Liver (tissue), 9 donors: Measurements from ENCODE around the gene EXOC3. TPM values are rescaled to one million over a fixed set of nuclear protein-coding genes. Genes with fewer than 3 reads are reported as not detected.

ENCODE experiments used
- DNase-seq: peaks from one replicate; pipeline ENCODE4 v3.0.0-alpha.2; 2017; ENCODE audit warnings: low spot score
- H3K27ac ChIP-seq, 2 donors: one replicate each; pipeline ENCODE4 v1.7.0; 2013; ENCODE audit warnings: inconsistent platforms in 2 of 2, low read length in 2 of 2, control low read depth in 1 of 2, low read depth in 1 of 2, mild to moderate bottlenecking in 1 of 2
- H3K27me3 ChIP-seq, 4 donors: one replicate each; pipeline versions ENCODE4 v1.6.1 to v1.7.0; 2013; ENCODE audit warnings: low read length in 3 of 4, inconsistent platforms in 1 of 4, mild to moderate bottlenecking in 1 of 4, moderate library complexity in 1 of 4; ENCODE audit not compliant: control insufficient read depth in 4 of 4, insufficient read depth in 4 of 4
- H3K36me3 ChIP-seq, 4 donors: one replicate each; pipeline versions ENCODE4 v1.6.1 to v1.7.0; 2013; ENCODE audit warnings: low read length in 3 of 4, mild to moderate bottlenecking in 3 of 4, low read depth in 1 of 4, moderate library complexity in 1 of 4; ENCODE audit not compliant: control insufficient read depth in 4 of 4, insufficient read depth in 3 of 4
- H3K4me1 ChIP-seq, 4 donors: one replicate each; pipeline versions ENCODE4 v1.6.1 to v1.7.0; 2013; ENCODE audit warnings: low read length in 3 of 4, mild to moderate bottlenecking in 3 of 4, moderate library complexity in 1 of 4; ENCODE audit not compliant: control insufficient read depth in 4 of 4, insufficient read depth in 4 of 4
- H3K4me3 ChIP-seq, 3 donors: one replicate each; pipeline versions ENCODE4 v1.6.1 to v1.7.0; 2013; ENCODE audit warnings: low read length in 3 of 3, control low read depth in 1 of 3, low read depth in 1 of 3, mild to moderate bottlenecking in 1 of 3
- H3K9ac ChIP-seq, 2 donors: one replicate each; pipeline ENCODE4 v1.7.0; 2013; ENCODE audit warnings: low read length in 2 of 2, mild to moderate bottlenecking in 2 of 2, moderate library complexity in 2 of 2, control low read depth in 1 of 2, low read depth in 1 of 2
- H3K9me3 ChIP-seq, 4 donors: one replicate each; pipeline versions ENCODE4 v1.6.1 to v1.7.0; 2013; ENCODE audit warnings: low read length in 3 of 4; ENCODE audit not compliant: control insufficient read depth in 4 of 4
- EGR1 ChIP-seq, 2 donors: IDR thresholded peaks; 2 replicates each; pipeline ENCODE4 v1.6.1; 2016 to 2018; ENCODE audit warnings: antibody characterized with exemption in 2 of 2, low read depth in 2 of 2
- FOXA1 ChIP-seq: IDR thresholded peaks from 2 replicates; pipeline ENCODE4 v1.6.1; 2016; ENCODE audit warnings: antibody characterized with exemption
- FOXA2 ChIP-seq: IDR thresholded peaks from 2 replicates; pipeline ENCODE4 v1.6.1; 2016; ENCODE audit warnings: antibody characterized with exemption
- GABPA ChIP-seq, 2 donors: IDR thresholded peaks in 1 of 2; conservative IDR thresholded peaks in 1 of 2; 2 replicates each; pipeline ENCODE4 v1.6.1; 2016; ENCODE audit warnings: antibody characterized with exemption in 2 of 2, mild to moderate bottlenecking in 1 of 2, moderate library complexity in 1 of 2
- HNF4A ChIP-seq, 2 donors: conservative IDR thresholded peaks; 2 replicates each; pipeline ENCODE4 v1.6.1; 2016; ENCODE audit warnings: antibody characterized with exemption in 2 of 2, mild to moderate bottlenecking in 2 of 2
- HNF4G ChIP-seq: IDR thresholded peaks from 2 replicates; pipeline ENCODE4 v1.6.1; 2016; ENCODE audit warnings: antibody characterized with exemption
- JUND ChIP-seq, 2 donors: IDR thresholded peaks; 2 replicates each; pipeline ENCODE4 v1.6.1; 2016; ENCODE audit warnings: antibody characterized with exemption in 2 of 2
- NR2F2 ChIP-seq: IDR thresholded peaks from 2 replicates; pipeline ENCODE4 v1.6.1; 2016; ENCODE audit warnings: antibody characterized with exemption
- RAD21 ChIP-seq, 2 donors: IDR thresholded peaks; 2 replicates each; pipeline ENCODE4 v1.6.1; 2016; ENCODE audit warnings: antibody characterized with exemption in 2 of 2, mild to moderate bottlenecking in 2 of 2
- RXRA ChIP-seq, 2 donors: IDR thresholded peaks; 2 replicates each; pipeline ENCODE4 v1.6.1; 2017 to 2018; ENCODE audit warnings: antibody characterized with exemption in 2 of 2, mild to moderate bottlenecking in 1 of 2
- SP1 ChIP-seq: IDR thresholded peaks from 2 replicates; pipeline ENCODE4 v1.6.1; 2018; ENCODE audit warnings: antibody characterized with exemption, mild to moderate bottlenecking
- TAF1 ChIP-seq: conservative IDR thresholded peaks from 2 replicates; pipeline ENCODE4 v1.6.1; 2016; ENCODE audit warnings: antibody characterized with exemption, mild to moderate bottlenecking
- YY1 ChIP-seq: IDR thresholded peaks from 2 replicates; pipeline ENCODE4 v1.6.1; 2016; ENCODE audit warnings: antibody characterized with exemption, mild to moderate bottlenecking
- WGBS: extraction: QIAGEN DNeasy Blood & Tissue Kit; methylation state at CpG from one replicate; pipeline ENCODE4 v1.1.7; 2013; 5-methylcytosine and 5-hydroxymethylcytosine counted together
- polyA plus RNA-seq, 2 donors: library from polyadenylated mRNA; stranded (reverse) in 1 of 2; unstranded in 1 of 2; fragments of 200-250 nt in 1 of 2; fragments of >200 nt in 1 of 2; fragmentation: Nextera tagmentation in 1 of 2; extraction: Ambion mirVana in 1 of 2; gene quantifications; one replicate each; pipeline versions ENCODE4 v1.2.1 to v1.2.3, GENCODE V29; 2013 to 2015
- total RNA-seq, 2 donors: library from RNA; depleted of rRNA; stranded (reverse); fragments of >200 nt; gene quantifications; one replicate each; pipeline ENCODE4 v1.2.3, GENCODE V29; 2014
- TF ChIP-seq, protein P1 (sequence below): IDR thresholded peaks from 2 replicates; pipeline ENCODE4 v1.6.1; 2016; ENCODE audit warnings: antibody characterized with exemption
- TF ChIP-seq, protein P2 (sequence below): IDR thresholded peaks from 2 replicates; pipeline ENCODE4 v1.6.1; 2016; ENCODE audit warnings: antibody characterized with exemption
- TF ChIP-seq, protein P3 (sequence below): IDR thresholded peaks from 2 replicates; pipeline ENCODE4 v1.6.1; 2016; ENCODE audit warnings: antibody characterized with exemption, mild to moderate bottlenecking
- TF ChIP-seq, protein P4 (sequence below): fragments of 150-350 bp; IDR thresholded peaks from 2 replicates; pipeline ENCODE4 v1.5.1; 2017; ENCODE audit warnings: improper control_type of control experiment, low read depth, low read length; ENCODE audit not compliant: missing input control
- TF ChIP-seq, protein P5 (sequence below): IDR thresholded peaks from 2 replicates; pipeline ENCODE4 v1.6.1; 2016; ENCODE audit warnings: antibody characterized with exemption
- donor health status: healthy.
- donor health status: healthy.
- donor health status: healthy.
- donor health status: healthy.
- donor health status: healthy.

The EXOC3 gene
- total and polyA plus RNA-seq, 4 donors, result 12.4 to 23.9 (median 18.5) TPM

DNA sequence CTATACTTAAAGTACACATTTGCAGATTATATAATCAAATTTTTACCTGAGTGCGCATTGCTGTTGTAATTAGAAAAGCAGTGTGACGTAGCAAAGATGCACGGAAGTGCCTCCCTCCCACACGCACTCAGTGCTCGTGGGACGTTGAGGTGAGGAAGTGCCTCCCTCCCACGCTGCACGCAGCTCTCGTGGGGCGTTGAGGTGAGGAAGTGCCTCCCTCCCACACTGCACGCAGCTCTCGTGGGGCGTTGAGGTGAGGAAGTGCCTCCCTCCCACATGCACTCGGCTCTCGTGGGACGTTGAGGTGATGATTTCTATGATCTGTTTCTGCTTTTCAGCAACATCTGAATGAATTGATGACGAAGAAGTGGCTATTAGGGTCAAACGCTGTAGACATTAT, 21.0 kb downstream of the EXOC3 start:
- TF ChIP-seq, protein P1, sequence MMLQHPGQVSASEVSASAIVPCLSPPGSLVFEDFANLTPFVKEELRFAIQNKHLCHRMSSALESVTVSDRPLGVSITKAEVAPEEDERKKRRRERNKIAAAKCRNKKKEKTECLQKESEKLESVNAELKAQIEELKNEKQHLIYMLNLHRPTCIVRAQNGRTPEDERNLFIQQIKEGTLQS, result no peak
- TF ChIP-seq RXRA (IDR thresholded peaks at IDR 0.05) (no peak), JUND (IDR thresholded peaks at IDR 0.05) (no peak), GABPA (IDR thresholded peaks at IDR 0.05 in 1 of 2, conservative IDR thresholded peaks at IDR 0.05 in 1 of 2) (no peak), HNF4G (no peak), NR2F2 (no peak), YY1 (no peak), RAD21 (IDR thresholded peaks at IDR 0.05) (no peak), FOXA1 (no peak), TAF1 (no peak), EGR1 (IDR thresholded peaks at IDR 0.05; ENCODE audit: low read depth in 2 of 2) (no peak), HNF4A (conservative IDR thresholded peaks at IDR 0.05) (no peak), FOXA2 (no peak)
- TF ChIP-seq, protein P2, sequence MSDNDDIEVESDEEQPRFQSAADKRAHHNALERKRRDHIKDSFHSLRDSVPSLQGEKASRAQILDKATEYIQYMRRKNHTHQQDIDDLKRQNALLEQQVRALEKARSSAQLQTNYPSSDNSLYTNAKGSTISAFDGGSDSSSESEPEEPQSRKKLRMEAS, result no peak
- TF ChIP-seq, protein P3, sequence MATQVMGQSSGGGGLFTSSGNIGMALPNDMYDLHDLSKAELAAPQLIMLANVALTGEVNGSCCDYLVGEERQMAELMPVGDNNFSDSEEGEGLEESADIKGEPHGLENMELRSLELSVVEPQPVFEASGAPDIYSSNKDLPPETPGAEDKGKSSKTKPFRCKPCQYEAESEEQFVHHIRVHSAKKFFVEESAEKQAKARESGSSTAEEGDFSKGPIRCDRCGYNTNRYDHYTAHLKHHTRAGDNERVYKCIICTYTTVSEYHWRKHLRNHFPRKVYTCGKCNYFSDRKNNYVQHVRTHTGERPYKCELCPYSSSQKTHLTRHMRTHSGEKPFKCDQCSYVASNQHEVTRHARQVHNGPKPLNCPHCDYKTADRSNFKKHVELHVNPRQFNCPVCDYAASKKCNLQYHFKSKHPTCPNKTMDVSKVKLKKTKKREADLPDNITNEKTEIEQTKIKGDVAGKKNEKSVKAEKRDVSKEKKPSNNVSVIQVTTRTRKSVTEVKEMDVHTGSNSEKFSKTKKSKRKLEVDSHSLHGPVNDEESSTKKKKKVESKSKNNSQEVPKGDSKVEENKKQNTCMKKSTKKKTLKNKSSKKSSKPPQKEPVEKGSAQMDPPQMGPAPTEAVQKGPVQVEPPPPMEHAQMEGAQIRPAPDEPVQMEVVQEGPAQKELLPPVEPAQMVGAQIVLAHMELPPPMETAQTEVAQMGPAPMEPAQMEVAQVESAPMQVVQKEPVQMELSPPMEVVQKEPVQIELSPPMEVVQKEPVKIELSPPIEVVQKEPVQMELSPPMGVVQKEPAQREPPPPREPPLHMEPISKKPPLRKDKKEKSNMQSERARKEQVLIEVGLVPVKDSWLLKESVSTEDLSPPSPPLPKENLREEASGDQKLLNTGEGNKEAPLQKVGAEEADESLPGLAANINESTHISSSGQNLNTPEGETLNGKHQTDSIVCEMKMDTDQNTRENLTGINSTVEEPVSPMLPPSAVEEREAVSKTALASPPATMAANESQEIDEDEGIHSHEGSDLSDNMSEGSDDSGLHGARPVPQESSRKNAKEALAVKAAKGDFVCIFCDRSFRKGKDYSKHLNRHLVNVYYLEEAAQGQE, result no peak
- H3K9ac ChIP-seq, result no peak overlapping the region
- no peak for DNase-seq
- no peaks in the 10 kb centered on the region for H3K9me3 ChIP-seq
- H3K27ac ChIP-seq, result no peak overlapping the region
- no peak overlapping the region for H3K4me3 ChIP-seq
- H3K27me3 ChIP-seq, result no peaks in the 10 kb centered on the region
- H3K36me3 ChIP-seq, result peaks cover 12 to 60% (median 27%) of the 10 kb centered on the region in 4 donors
- 83% methylated on average over 18 of the region's 18 CpGs for WGBS
- no peaks in the 10 kb centered on the region for H3K4me1 ChIP-seq

DNA sequence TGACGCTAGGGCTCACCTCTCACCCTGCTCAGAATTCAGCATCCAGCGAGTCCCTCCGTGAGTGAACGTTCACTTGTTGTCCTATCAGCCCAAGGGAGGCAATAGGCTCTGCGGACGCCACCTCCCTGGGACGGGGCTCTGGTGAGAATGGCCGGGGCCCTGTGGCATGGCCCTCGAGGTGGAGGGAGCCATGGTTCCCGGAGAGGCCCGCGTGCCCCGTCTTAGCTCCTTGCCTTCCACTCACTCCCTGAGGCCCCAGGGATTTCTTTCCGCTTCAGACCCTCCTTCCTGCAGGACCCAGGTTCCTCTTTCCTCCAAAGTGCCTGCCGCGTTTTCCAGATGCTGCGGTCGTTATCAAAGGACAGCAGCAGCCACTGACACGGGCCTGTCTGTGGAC, 21.5 kb downstream of the EXOC3 start:
- TF ChIP-seq, protein P4, sequence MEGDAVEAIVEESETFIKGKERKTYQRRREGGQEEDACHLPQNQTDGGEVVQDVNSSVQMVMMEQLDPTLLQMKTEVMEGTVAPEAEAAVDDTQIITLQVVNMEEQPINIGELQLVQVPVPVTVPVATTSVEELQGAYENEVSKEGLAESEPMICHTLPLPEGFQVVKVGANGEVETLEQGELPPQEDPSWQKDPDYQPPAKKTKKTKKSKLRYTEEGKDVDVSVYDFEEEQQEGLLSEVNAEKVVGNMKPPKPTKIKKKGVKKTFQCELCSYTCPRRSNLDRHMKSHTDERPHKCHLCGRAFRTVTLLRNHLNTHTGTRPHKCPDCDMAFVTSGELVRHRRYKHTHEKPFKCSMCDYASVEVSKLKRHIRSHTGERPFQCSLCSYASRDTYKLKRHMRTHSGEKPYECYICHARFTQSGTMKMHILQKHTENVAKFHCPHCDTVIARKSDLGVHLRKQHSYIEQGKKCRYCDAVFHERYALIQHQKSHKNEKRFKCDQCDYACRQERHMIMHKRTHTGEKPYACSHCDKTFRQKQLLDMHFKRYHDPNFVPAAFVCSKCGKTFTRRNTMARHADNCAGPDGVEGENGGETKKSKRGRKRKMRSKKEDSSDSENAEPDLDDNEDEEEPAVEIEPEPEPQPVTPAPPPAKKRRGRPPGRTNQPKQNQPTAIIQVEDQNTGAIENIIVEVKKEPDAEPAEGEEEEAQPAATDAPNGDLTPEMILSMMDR, result no peak
- TF ChIP-seq, protein P2, result no peak
- TF ChIP-seq, protein P3, result no peak
- TF ChIP-seq, protein P5, sequence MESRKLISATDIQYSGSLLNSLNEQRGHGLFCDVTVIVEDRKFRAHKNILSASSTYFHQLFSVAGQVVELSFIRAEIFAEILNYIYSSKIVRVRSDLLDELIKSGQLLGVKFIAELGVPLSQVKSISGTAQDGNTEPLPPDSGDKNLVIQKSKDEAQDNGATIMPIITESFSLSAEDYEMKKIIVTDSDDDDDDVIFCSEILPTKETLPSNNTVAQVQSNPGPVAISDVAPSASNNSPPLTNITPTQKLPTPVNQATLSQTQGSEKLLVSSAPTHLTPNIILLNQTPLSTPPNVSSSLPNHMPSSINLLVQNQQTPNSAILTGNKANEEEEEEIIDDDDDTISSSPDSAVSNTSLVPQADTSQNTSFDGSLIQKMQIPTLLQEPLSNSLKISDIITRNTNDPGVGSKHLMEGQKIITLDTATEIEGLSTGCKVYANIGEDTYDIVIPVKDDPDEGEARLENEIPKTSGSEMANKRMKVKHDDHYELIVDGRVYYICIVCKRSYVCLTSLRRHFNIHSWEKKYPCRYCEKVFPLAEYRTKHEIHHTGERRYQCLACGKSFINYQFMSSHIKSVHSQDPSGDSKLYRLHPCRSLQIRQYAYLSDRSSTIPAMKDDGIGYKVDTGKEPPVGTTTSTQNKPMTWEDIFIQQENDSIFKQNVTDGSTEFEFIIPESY, result no peak
- TF ChIP-seq HNF4A (conservative IDR thresholded peaks at IDR 0.05) (no peak), SP1 (no peak), HNF4G (no peak), RAD21 (IDR thresholded peaks at IDR 0.05) (no peak), FOXA2 (no peak), NR2F2 (no peak)
- TF ChIP-seq, protein P1, result no peak
- no peaks in the 10 kb centered on the region for H3K27me3 ChIP-seq
- no peaks in the 10 kb centered on the region for H3K9me3 ChIP-seq
- no peak overlapping the region for H3K9ac ChIP-seq
- peaks cover 11 to 58% (median 27%) of the 10 kb centered on the region in 4 donors for H3K36me3 ChIP-seq
- no peak overlapping the region for H3K4me3 ChIP-seq
- WGBS, result 95% methylated on average over 19 of the region's 19 CpGs
- H3K4me1 ChIP-seq, result no peaks in the 10 kb centered on the region
- DNase-seq, result no peak
- H3K27ac ChIP-seq, result no peak overlapping the region
